ENCODE results near the gene FNDC3B. TPM values are rescaled to one million over a fixed set of nuclear protein-coding genes. Genes with fewer than 3 reads are reported as not detected.

Gene FNDC3B
- total and polyA plus RNA-seq, 2 of the 8 experiments (the other 6 are each of a cell fraction or from before 2014, with no cell fraction given): 14.1 to 44.4 TPM

- TF ChIP-seq EGR1 (IDR thresholded peaks at IDR 0.05; ENCODE audit: borderline replicate concordance, low read depth, low read length) (no peak), CEBPB (IDR thresholded peaks at IDR 0.05; ENCODE audit: low read depth, low read length) (no peak), CHD1 (IDR thresholded peaks at IDR 0.05; ENCODE audit: low read depth, low read length) (no peak), GABPA (IDR thresholded peaks at IDR 0.05; ENCODE audit: borderline replicate concordance, insufficient read depth, low read length) (no peak)
Measured at GRCh38 chr3:172324611-172325203, 285.3 kb downstream of the FNDC3B start (continued).
